PC-3 (cell line): ENCODE data around the gene PCDHGC3. TPM values are rescaled to one million over a fixed set of nuclear protein-coding genes. Genes with fewer than 3 reads are reported as not detected.

Experiments used
- ATAC-seq: fragments of 200-7000 bp; cut with Tn5 transposase; 2 replicates; pipeline ENCODE4 v1.9.1; 2020; ENCODE audit warnings: mild to moderate bottlenecking, moderate library complexity
- BruUV-seq: library from RNA; stranded (reverse); fragments of 400-500 nt; replicated peaks from 2 replicates; lab custom pipeline; 2021; lab: Mats Ljungman, UMichigan
- CTCF ChIA-PET: fragments of 300-600 bp; sonication (Branson Sonifier 250); formaldehyde crosslinking; loops from one replicate; lab custom pipeline; 2022; ENCODE audit warnings: antibody characterized with exemption; lab: Charles Lee
- POLR2A ChIA-PET: fragments of 300-600 bp; sonication (Branson Sonifier 250); formaldehyde crosslinking; loops from one replicate; lab custom pipeline; 2022; ENCODE audit warnings: antibody characterized with exemption; ENCODE audit not compliant: unreplicated experiment; lab: Charles Lee
- DNase-seq: peaks from one replicate; pipeline ENCODE4 v3.0.0-alpha.2; 2015
- H2AFZ ChIP-seq: fragments of 300-600 bp; sonication (generic); 2 replicates; pipeline ENCODE4 v1.6.0; 2016; ENCODE audit warnings: antibody characterized with exemption, low read length
- H3F3A ChIP-seq: fragments of 300-600 bp; sonication (generic); one replicate; pipeline ENCODE4 v1.6.0; 2017; ENCODE audit warnings: antibody characterized with exemption, low read length, control low read depth, mild to moderate bottlenecking; ENCODE audit not compliant: unreplicated experiment
- H3K27ac ChIP-seq: fragments of 300-600 bp; sonication (generic); 2 replicates; pipeline ENCODE4 v1.5.1; 2016; ENCODE audit warnings: mild to moderate bottlenecking, low read length
- H3K27me3 ChIP-seq: fragments of 300-600 bp; sonication (generic); 2 replicates; pipeline ENCODE4 v1.6.1; 2016; ENCODE audit warnings: low read length, mixed read lengths
- H3K36me3 ChIP-seq: fragments of 300-600 bp; sonication (generic); 2 replicates; pipeline ENCODE4 v1.6.1; 2016; ENCODE audit warnings: low read depth, mixed run types, low read length, mixed read lengths
- H3K4me1 ChIP-seq: fragments of 300-600 bp; sonication (generic); 2 replicates; pipeline ENCODE4 v1.5.1; 2016; ENCODE audit warnings: low read length; ENCODE audit not compliant: insufficient read depth
- H3K4me2 ChIP-seq: fragments of 300-600 bp; sonication (generic); 2 replicates; pipeline ENCODE4 v1.6.0; 2016; ENCODE audit warnings: low read length
- H3K4me3 ChIP-seq: fragments of 300-600 bp; sonication (generic); 2 replicates; pipeline ENCODE4 v1.5.1; 2016; ENCODE audit warnings: mild to moderate bottlenecking, low read length, mixed read lengths
- H3K79me2 ChIP-seq: fragments of 300-600 bp; sonication (generic); 2 replicates; pipeline ENCODE4 v1.6.1; 2017; ENCODE audit warnings: low read length, mixed read lengths
- H3K9ac ChIP-seq: fragments of 300-600 bp; sonication (generic); 2 replicates; pipeline ENCODE4 v1.6.0; 2016; ENCODE audit warnings: mild to moderate bottlenecking, low read length
- H3K9me2 ChIP-seq: fragments of 300-600 bp; sonication (generic); replicated peaks from 2 replicates; pipeline ENCODE4 v1.6.1; 2016; ENCODE audit warnings: mixed run types, low read length, mixed read lengths
- H3K9me3 ChIP-seq: fragments of 300-600 bp; sonication (generic); 2 replicates; pipeline ENCODE4 v1.6.1; 2016; ENCODE audit warnings: low read length, mixed read lengths
- H4K20me1 ChIP-seq: fragments of 300-600 bp; sonication (generic); 2 replicates; pipeline ENCODE4 v1.6.1; 2016; ENCODE audit warnings: low read length, mixed read lengths
- CTCF ChIP-seq: fragments of 300-600 bp; sonication (generic); conservative IDR thresholded peaks from 2 replicates; pipeline ENCODE4 v1.5.1; 2017; ENCODE audit warnings: antibody characterized with exemption, low read depth, mild to moderate bottlenecking, low read length
- EZH2 ChIP-seq: fragments of 300-600 bp; sonication (generic); IDR thresholded peaks from one replicate; pipeline ENCODE4 v1.6.1; 2017; ENCODE audit warnings: antibody characterized with exemption, mild to moderate bottlenecking, low read length; ENCODE audit not compliant: unreplicated experiment
- EZH2phosphoT487 ChIP-seq: fragments of 300-600 bp; sonication (generic); IDR thresholded peaks from 2 replicates; pipeline ENCODE4 v1.6.1; 2018; ENCODE audit warnings: mild to moderate bottlenecking, antibody characterized with exemption, low read length, borderline replicate concordance
- intact Hi-C: fragments of 100-400 bp; cut with micrococcal nuclease; formaldehyde crosslinking; loops from 2 replicates; pipeline ENCODE4 v1.9.0; 2023
- total RNA-seq: library from RNA; depleted of rRNA; stranded (reverse); fragments of >200 nt; gene quantifications from 2 replicates; pipeline ENCODE4 v1.2.3, GENCODE V29; 2014

Gene PCDHGC3
- total RNA-seq, 1 experiment from 2014 or later, result 2.1 TPM

- Histone ChIP-seq H3K4me3 (no peak overlapping the region), H3K9me2 (no peaks in the 10 kb centered on the region), H4K20me1 (no peaks in the 10 kb centered on the region), H3K27me3 (no peaks in the 10 kb centered on the region), H3K9ac (no peak overlapping the region), H3K79me2 (no peaks in the 10 kb centered on the region), H3K27ac (no peak overlapping the region), H2AFZ (no peak overlapping the region), H3K4me1 (peaks cover 13% of the 10 kb centered on the region; the same call in 1 of the 2 replicates), H3K4me2 (no peak overlapping the region), H3F3A (no peaks in the 10 kb centered on the region), H3K36me3 (no peaks in the 10 kb centered on the region; the same call in none of the 2 replicates), H3K9me3 (no peaks in the 10 kb centered on the region)
- intact Hi-C loops, result no loop called here
- BruUV-seq, result no TSS peak
- no peak for ATAC-seq
- ChIA-PET CTCF (no interaction called here), POLR2A (interaction anchor here (0.6 kb wide), 1 partner anchor 416 kb away, joined by 3 read pairs; the partner anchor contains the start of gene PCDHB2)
- DNase-seq, result no peak
- TF ChIP-seq EZH2phosphoT487, result no peak
- no peak for TF ChIP-seq CTCF
- TF ChIP-seq EZH2, result no peak
Measured at GRCh38 chr5:141510160-141510559, 34.4 kb downstream of the PCDHGC3 start.

- Histone ChIP-seq H3K9ac (no peak overlapping the region), H3F3A (no peaks in the 10 kb centered on the region), H3K9me3 (no peaks in the 10 kb centered on the region), H3K27me3 (no peaks in the 10 kb centered on the region), H3K4me1 (peaks cover 13% of the 10 kb centered on the region; the same call in 1 of the 2 replicates), H3K4me3 (no peak overlapping the region), H3K36me3 (no peaks in the 10 kb centered on the region; the same call in none of the 2 replicates), H3K4me2 (no peak overlapping the region), H3K9me2 (no peaks in the 10 kb centered on the region), H3K79me2 (no peaks in the 10 kb centered on the region), H4K20me1 (no peaks in the 10 kb centered on the region), H3K27ac (no peak overlapping the region), H2AFZ (no peak overlapping the region)
- ChIA-PET CTCF (no interaction called here), POLR2A (no interaction called here)
- DNase-seq (no peak), ATAC-seq (no peak)
- intact Hi-C loops, result no loop called here
- BruUV-seq, result no TSS peak
- TF ChIP-seq CTCF, result no peak
- TF ChIP-seq EZH2, result no peak
- TF ChIP-seq EZH2phosphoT487, result no peak
Measured at GRCh38 chr5:141510850-141511601, 35.3 kb downstream of the PCDHGC3 start.

GRCh38 chr5:141511771-141512325, 36.1 kb downstream of the PCDHGC3 start:
- Histone ChIP-seq H3K27ac (no peak overlapping the region), H3K9me2 (no peaks in the 10 kb centered on the region), H3K4me3 (no peak overlapping the region), H3K9ac (no peak overlapping the region), H3K36me3 (peaks cover 4% of the 10 kb centered on the region), H4K20me1 (no peaks in the 10 kb centered on the region), H3K4me2 (no peak overlapping the region), H2AFZ (no peak overlapping the region), H3K27me3 (no peaks in the 10 kb centered on the region), H3K79me2 (no peaks in the 10 kb centered on the region), H3F3A (no peaks in the 10 kb centered on the region), H3K4me1 (peaks cover 13% of the 10 kb centered on the region; the same call in 1 of the 2 replicates), H3K9me3 (no peaks in the 10 kb centered on the region)
- ATAC-seq (no peak), DNase-seq (no peak)
- POLR2A ChIA-PET, result no interaction called here
- intact Hi-C loops, result no loop called here
- CTCF ChIA-PET, result no interaction called here
- BruUV-seq, result no TSS peak
- TF ChIP-seq EZH2, result no peak
- no peak for TF ChIP-seq EZH2phosphoT487
- TF ChIP-seq CTCF, result no peak
